Measurements from ENCODE around the gene SPAG16. TPM values are rescaled to one million over a fixed set of nuclear protein-coding genes. Genes with fewer than 3 reads are reported as not detected.

Gene SPAG16
- polyA plus RNA-seq, 2 of the 4 experiments (the other 2 are of a cell fraction) = 19.1 to 27.6 TPM

GRCh38 chr2:214135966-214136365 lies 851.7 kb downstream of the SPAG16 start:
- ATAC-seq = no peak
- Histone ChIP-seq H3K4me2 (no peak overlapping the region), H3K4me1 (0 out of 3 replicates have a peak, but pooled peaks cover 3% of the 10 kb centered on the region), H3K4me3 (no peak overlapping the region), H3K27ac (no peak overlapping the region), H3K9me3 (no peaks in the 10 kb centered on the region)
- POLR2A ChIA-PET = no interaction called here
- WGBS (ENCODE audit: missing lambda C conversion rate) = 76% methylated on average over 1 of the region's 1 CpG
- CTCF ChIA-PET = no interaction called here
- FAIRE-seq = no peak
- TF ChIP-seq TFCP2L1 (CRISPR knock-in tag; IDR thresholded peaks at IDR 0.05) (no peak), CHD4 (IDR thresholded peaks at IDR 0.05; ENCODE audit: borderline replicate concordance) (no peak), CHD2 (IDR thresholded peaks at IDR 0.05; ENCODE audit: low read length, partially characterized antibody) (no peak), HOXB5 (CRISPR knock-in tag; IDR thresholded peaks at IDR 0.05) (no peak), EP300 (IDR thresholded peaks at IDR 0.05) (no peak), POLR2A (IDR thresholded peaks at IDR 0.05; ENCODE audit: low read length) (no peak), SMC3 (IDR thresholded peaks at IDR 0.05) (no peak), RFX5 (IDR thresholded peaks at IDR 0.05) (no peak), CBX8 (IDR thresholded peaks at IDR 0.05) (no peak), NR3C1 (IDR thresholded peaks at IDR 0.05) (no peak), RAD21 (conservative IDR thresholded peaks at IDR 0.05 in 1 of 2, IDR thresholded peaks at IDR 0.05 in 1 of 2) (no peak), BHLHE40 (IDR thresholded peaks at IDR 0.05; ENCODE audit: low read depth, low read length) (no peak)
- TF ChIP-seq, protein P1, sequence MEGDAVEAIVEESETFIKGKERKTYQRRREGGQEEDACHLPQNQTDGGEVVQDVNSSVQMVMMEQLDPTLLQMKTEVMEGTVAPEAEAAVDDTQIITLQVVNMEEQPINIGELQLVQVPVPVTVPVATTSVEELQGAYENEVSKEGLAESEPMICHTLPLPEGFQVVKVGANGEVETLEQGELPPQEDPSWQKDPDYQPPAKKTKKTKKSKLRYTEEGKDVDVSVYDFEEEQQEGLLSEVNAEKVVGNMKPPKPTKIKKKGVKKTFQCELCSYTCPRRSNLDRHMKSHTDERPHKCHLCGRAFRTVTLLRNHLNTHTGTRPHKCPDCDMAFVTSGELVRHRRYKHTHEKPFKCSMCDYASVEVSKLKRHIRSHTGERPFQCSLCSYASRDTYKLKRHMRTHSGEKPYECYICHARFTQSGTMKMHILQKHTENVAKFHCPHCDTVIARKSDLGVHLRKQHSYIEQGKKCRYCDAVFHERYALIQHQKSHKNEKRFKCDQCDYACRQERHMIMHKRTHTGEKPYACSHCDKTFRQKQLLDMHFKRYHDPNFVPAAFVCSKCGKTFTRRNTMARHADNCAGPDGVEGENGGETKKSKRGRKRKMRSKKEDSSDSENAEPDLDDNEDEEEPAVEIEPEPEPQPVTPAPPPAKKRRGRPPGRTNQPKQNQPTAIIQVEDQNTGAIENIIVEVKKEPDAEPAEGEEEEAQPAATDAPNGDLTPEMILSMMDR (IDR thresholded peaks at IDR 0.05) = no peak
- no peak for DNase-seq (ENCODE audit: low read depth in 1 of 2, low spot score in 1 of 2)

DNA sequence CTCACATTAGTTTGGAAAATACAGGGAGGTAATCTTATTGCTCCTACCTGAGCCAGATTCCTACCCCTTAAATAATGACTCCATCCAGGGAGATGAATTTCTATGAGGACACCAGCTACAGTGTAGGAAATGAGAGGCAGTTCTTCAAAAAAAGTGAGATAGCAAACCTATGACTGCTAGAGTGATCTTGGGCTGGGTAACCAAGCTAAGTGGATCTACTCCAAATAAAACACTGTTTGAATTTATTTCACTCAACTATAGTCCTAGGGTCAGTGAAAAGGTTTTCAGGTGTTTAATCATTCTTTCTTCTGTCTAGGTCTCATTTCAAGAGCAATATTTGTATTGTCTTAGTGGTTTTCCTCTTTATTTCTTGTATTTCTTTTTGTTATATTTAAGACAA lies 854.5 kb downstream of the SPAG16 start:
- ChIA-PET CTCF (no interaction called here), POLR2A (no interaction called here)
- no peak for FAIRE-seq
- no peak overlapping the region for H3K4me2 ChIP-seq
- 0 out of 3 replicates have a peak, but pooled peaks cover 3% of the 10 kb centered on the region for H3K4me1 ChIP-seq
- no peak for TF ChIP-seq CHD4 (IDR thresholded peaks at IDR 0.05; ENCODE audit: borderline replicate concordance)
- no peak overlapping the region for H3K4me3 ChIP-seq
- no peak overlapping the region for H3K27ac ChIP-seq
- no peaks in the 10 kb centered on the region for H3K9me3 ChIP-seq
- DNase-seq (ENCODE audit: low read depth in 1 of 2, low spot score in 1 of 2) = no peak
- ATAC-seq = no peak

DNA sequence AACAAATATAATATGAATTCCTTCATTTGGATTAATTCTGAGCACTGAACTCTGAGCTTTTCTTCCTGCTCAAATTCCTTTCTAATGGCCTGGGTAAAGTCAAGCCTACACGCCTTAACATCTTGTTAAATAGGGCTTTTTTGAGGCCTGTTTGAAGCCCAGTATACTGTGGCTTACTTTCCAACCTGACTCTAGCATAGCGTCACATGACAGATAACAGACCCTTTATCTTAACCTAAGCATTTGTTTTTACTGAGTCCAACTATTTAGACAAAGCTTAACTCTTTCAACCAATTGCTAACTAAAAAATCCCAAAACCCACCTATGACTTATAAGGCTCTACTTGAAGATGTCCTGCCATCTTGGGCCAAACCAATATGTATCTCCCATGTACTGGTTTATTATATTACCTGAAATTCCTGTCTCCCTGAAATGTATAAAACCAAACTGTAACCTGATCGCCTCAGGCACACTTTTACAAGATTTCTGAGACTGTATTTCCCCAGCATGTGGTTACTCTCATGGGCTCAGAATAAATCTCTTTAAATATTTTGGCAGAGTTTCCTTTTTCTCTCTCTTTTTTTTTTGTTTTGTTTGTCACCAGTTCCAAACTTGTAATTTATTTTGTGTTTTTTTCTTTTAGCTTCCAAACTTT lies 855.5 kb downstream of the SPAG16 start:
- no peak for ATAC-seq
- ChIA-PET CTCF (no interaction called here), POLR2A (no interaction called here)
- no peaks in the 10 kb centered on the region for H3K4me1 ChIP-seq
- no peaks in the 10 kb centered on the region for H3K9me3 ChIP-seq
- no peak overlapping the region for H3K27ac ChIP-seq
- FAIRE-seq = no peak
- 65% methylated on average over 3 of the region's 3 CpGs for WGBS (ENCODE audit: missing lambda C conversion rate)
- no peak overlapping the region for H3K4me3 ChIP-seq
- no peak for DNase-seq (ENCODE audit: low read depth in 1 of 2, low spot score in 1 of 2)
- no peak overlapping the region for H3K4me2 ChIP-seq
- TF ChIP-seq RAD21 (conservative IDR thresholded peaks at IDR 0.05 in 1 of 2, IDR thresholded peaks at IDR 0.05 in 1 of 2) = no peak
- no peak for TF ChIP-seq EP300 (IDR thresholded peaks at IDR 0.05)
- no peak for TF ChIP-seq RNF2 (IDR thresholded peaks at IDR 0.05; ENCODE audit: borderline replicate concordance, low read depth)
- no peak for TF ChIP-seq RARB (CRISPR knock-in tag; IDR thresholded peaks at IDR 0.05)
- TF ChIP-seq ZC3H11A (IDR thresholded peaks at IDR 0.05) = no peak
- TF ChIP-seq USF2 (IDR thresholded peaks at IDR 0.05) = no peak
- TF ChIP-seq, protein P1 (IDR thresholded peaks at IDR 0.05) = no peak
- TF ChIP-seq POLR2AphosphoS2 (conservative IDR thresholded peaks at IDR 0.05; ENCODE audit: low read length) = no peak
- no peak for TF ChIP-seq CBX8 (IDR thresholded peaks at IDR 0.05)
- TF ChIP-seq, protein P2, sequence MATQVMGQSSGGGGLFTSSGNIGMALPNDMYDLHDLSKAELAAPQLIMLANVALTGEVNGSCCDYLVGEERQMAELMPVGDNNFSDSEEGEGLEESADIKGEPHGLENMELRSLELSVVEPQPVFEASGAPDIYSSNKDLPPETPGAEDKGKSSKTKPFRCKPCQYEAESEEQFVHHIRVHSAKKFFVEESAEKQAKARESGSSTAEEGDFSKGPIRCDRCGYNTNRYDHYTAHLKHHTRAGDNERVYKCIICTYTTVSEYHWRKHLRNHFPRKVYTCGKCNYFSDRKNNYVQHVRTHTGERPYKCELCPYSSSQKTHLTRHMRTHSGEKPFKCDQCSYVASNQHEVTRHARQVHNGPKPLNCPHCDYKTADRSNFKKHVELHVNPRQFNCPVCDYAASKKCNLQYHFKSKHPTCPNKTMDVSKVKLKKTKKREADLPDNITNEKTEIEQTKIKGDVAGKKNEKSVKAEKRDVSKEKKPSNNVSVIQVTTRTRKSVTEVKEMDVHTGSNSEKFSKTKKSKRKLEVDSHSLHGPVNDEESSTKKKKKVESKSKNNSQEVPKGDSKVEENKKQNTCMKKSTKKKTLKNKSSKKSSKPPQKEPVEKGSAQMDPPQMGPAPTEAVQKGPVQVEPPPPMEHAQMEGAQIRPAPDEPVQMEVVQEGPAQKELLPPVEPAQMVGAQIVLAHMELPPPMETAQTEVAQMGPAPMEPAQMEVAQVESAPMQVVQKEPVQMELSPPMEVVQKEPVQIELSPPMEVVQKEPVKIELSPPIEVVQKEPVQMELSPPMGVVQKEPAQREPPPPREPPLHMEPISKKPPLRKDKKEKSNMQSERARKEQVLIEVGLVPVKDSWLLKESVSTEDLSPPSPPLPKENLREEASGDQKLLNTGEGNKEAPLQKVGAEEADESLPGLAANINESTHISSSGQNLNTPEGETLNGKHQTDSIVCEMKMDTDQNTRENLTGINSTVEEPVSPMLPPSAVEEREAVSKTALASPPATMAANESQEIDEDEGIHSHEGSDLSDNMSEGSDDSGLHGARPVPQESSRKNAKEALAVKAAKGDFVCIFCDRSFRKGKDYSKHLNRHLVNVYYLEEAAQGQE (IDR thresholded peaks at IDR 0.05) = no peak
- TF ChIP-seq ESRRA (IDR thresholded peaks at IDR 0.05; ENCODE audit: borderline replicate concordance, low read length) = no peak
- TF ChIP-seq RFX5 (IDR thresholded peaks at IDR 0.05) = no peak
- TF ChIP-seq ZNF302 (CRISPR knock-in tag; IDR thresholded peaks at IDR 0.05) = no peak
- TF ChIP-seq, protein P3, sequence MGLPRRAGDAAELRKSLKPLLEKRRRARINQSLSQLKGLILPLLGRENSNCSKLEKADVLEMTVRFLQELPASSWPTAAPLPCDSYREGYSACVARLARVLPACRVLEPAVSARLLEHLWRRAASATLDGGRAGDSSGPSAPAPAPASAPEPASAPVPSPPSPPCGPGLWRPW (IDR thresholded peaks at IDR 0.05) = no peak
- no peak for TF ChIP-seq JUN (IDR thresholded peaks at IDR 0.05)
- no peak for TF ChIP-seq CEBPB (IDR thresholded peaks at IDR 0.05)
- no peak for TF ChIP-seq HDAC2 (IDR thresholded peaks at IDR 0.05)
- TF ChIP-seq NPAS2 (CRISPR knock-in tag; IDR thresholded peaks at IDR 0.05; ENCODE audit: borderline replicate concordance) = no peak

All from A549 (cell line).